Esophagus squamous epithelium (tissue), 4 donors: Measurements from ENCODE around the gene STX10.

ENCODE experiments used
- POLR2A ChIP-seq, 4 donors: fragments of 450-650 bp; IDR thresholded peaks; one replicate each; pipeline ENCODE4 v1.6.1; 2017; ENCODE audit warnings: antibody characterized with exemption in 4 of 4, mild to moderate bottlenecking in 4 of 4, moderate library complexity in 3 of 4
- TF ChIP-seq, protein P1 (sequence below), 6 experiments: fragments of 450-650 bp in 4 of 6; fragments of 200-600 bp in 2 of 6; sonication (generic) in 2 of 6; IDR thresholded peaks; one replicate each; pipeline ENCODE4 v1.5.1; 2016 to 2019; ENCODE audit warnings: antibody characterized with exemption in 6 of 6, mild to moderate bottlenecking in 4 of 6, moderate library complexity in 4 of 6

DNA sequence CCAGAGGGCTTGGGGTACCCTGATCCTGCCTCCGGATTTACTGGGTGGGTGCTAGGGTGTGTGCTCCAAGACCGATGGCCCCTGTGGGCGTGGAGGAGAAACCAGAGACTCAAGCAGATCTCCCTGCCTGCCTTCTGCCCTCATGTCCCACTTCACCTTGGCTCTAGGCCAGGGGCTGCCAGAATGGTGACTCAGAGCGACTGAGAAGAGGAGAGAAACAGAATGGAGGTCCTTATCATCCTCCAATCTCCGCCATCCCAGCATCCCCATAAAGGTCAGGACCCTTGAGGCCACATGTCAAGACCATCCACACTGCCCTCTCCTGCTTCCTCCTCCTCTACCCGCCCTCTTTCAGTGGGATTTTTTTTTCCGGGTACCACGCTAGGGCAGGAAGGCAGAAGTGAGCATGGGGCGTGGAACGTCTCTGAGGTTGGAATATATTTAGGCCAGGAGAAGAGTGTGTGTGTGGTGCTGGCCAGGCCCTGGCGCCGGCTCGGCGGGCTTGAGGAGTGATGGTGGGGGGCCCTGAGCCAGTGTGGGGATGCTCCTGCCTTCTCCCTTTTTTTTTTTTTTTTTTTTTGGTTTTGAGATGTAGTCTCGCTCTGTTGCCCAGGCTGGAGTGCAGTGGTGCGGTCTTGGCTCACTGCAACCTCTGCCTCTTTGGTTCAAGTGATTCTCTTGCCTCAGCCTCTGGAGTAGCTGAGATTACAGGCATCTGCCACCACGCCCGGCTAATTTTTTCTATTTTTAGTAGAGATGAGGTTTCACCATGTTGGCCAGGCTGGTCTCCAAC, 22.4 kb upstream of the STX10 start:
- no peak for TF ChIP-seq POLR2A (IDR thresholded peaks at IDR 0.05)
- TF ChIP-seq, protein P1, sequence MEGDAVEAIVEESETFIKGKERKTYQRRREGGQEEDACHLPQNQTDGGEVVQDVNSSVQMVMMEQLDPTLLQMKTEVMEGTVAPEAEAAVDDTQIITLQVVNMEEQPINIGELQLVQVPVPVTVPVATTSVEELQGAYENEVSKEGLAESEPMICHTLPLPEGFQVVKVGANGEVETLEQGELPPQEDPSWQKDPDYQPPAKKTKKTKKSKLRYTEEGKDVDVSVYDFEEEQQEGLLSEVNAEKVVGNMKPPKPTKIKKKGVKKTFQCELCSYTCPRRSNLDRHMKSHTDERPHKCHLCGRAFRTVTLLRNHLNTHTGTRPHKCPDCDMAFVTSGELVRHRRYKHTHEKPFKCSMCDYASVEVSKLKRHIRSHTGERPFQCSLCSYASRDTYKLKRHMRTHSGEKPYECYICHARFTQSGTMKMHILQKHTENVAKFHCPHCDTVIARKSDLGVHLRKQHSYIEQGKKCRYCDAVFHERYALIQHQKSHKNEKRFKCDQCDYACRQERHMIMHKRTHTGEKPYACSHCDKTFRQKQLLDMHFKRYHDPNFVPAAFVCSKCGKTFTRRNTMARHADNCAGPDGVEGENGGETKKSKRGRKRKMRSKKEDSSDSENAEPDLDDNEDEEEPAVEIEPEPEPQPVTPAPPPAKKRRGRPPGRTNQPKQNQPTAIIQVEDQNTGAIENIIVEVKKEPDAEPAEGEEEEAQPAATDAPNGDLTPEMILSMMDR (IDR thresholded peaks at IDR 0.05): no peak
